HG02678 (cell line): ENCODE results near the gene MRPL12.
A peak's percentile ranks its signal among the peaks of the same experiment; 100 is the strongest.

ENCODE experiments used
- ATAC-seq: cut with Tn5 transposase; IDR thresholded peaks from one replicate; pipeline ENCODE4 v1.9.1; 2021; ENCODE audit warnings: mild to moderate bottlenecking, moderate library complexity; ENCODE audit not compliant: unreplicated experiment

The MRPL12 gene

DNA sequence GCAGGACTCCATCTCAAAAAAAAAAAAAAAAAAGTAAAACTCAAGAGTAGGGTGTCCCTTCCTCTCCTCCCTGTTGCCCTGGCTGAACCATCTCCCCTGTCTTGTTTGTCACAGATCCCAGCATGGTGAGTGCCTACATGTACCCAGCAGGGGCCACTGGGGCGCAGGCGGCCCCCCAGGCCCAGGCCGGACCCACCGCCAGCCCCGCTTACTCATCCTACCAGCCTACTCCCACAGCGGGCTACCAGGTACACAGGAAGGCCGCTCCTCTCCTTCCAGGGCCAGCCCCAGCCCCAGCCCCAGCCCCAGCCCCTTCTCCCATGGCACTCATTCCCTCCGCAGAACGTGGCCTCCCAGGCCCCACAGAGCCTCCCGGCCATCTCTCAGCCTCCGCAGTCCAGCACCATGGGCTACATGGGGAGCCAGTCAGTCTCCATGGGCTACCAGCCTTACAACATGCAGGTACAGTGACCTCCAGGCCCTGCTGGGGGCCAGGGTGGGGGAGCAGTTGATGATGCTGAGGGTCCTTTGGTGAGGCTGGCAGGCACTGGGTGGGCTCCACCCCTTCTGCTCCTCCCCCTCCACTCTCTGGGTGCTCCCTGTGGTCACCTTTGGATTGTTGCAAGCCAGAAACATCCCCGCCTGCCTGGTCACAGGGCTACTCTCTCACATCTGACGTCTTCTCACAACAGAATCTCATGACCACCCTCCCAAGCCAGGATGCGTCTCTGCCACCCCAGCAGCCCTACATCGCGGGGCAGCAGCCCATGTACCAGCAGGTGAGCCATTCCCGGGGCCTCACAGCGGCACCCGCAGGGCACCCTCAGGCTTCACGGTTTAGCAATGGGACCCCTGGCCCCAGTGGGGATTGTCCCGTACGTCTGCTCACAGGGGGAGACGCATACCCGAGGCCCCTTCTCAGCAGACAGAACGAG lies 2.5 kb upstream of the MRPL12 start:
- ATAC-seq, result no peak

DNA sequence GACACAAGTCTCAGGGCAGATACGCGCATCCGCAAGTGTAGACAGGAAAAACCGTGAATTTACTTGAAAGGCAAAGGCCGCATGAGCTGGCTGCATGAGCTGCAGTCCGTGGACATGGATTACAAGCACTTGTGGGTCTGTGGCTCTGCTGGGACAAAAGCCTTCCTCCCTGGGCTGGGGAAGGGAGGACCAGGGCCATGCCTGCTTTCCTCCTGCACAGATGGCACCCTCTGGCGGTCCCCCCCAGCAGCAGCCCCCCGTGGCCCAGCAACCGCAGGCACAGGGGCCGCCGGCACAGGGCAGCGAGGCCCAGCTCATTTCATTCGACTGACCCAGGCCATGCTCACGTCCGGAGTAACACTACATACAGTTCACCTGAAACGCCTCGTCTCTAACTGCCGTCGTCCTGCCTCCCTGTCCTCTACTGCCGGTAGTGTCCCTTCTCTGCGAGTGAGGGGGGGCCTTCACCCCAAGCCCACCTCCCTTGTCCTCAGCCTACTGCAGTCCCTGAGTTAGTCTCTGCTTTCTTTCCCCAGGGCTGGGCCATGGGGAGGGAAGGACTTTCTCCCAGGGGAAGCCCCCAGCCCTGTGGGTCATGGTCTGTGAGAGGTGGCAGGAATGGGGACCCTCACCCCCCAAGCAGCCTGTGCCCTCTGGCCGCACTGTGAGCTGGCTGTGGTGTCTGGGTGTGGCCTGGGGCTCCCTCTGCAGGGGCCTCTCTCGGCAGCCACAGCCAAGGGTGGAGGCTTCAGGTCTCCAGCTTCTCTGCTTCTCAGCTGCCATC lies 1.7 kb upstream of the MRPL12 start:
- ATAC-seq, result no peak

DNA sequence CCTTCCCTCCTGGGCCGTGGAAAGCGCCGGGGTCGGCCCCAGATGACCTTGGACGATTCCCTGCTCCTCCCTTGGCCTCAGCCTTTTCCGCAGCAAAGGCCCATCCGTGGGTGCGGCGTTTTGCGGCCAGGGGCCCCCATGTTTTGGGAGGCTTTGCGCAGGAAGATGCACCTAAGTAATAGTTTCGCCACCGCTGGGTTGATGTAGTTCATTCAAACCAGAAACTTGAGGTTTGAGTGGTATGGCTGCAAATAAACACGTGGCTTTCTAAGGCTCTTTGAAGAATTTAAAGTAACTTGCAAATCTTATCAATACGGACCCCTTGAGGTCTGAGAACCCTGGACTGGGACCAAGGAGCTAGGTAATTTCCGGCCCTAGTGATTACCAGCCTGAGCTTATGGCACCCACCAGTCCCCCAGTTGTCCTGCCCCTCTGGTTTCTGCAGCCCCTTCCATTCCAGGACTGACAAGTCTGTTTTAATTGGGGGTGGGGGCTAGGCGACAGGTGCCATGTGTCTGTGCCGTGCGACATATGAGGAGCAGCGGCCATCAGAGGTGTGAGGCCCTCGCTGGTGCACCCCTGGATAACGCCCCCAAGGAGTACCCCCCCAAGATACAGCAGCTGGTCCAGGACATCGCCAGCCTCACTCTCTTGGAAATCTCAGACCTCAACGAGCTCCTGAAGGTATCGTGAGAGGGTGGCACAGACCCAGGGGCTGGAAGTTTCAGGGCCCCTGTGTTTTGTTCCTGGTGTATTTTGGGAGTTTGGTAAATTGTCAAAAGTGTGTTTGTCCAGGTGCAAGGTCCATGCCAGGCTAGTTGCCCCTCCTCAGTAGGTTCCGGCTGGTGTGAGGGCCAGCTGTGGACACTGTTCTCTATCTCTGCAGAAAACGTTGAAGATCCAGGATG lies 834 bp downstream of the MRPL12 start:
- no peak for ATAC-seq

DNA sequence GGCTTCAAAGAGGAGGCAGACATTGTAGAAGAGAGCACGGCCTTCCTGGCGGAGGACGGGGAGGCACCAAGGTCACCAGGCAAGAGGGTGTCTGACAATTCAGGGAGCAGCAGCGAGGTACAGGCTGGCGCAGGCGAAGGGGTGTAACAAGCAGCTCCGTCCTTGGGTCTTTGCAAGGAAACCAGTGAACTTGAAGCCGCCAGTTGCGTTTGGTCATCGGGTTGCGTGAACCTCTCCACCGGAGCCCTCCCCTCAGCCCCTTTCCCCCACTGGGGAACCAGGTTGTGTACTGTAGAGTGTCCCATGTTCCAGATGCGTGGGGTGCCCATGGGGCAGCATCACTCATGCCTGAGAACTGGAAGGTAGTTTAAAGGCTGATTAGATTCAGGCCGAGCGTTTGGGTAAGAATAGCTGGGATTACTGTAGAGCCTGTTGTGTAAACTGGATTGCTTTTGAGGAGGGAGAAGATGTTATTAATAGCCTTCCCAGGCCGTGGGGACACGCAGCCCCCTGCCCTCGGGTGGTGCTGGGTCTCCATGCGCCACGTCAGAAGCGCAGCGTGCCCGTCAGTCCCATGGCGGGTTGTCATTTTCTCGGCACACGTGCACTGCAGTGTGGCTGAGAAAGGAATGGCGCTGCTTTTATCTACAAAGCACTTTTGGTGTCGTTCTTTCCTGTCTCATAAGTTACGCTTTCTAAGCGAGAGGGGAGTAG lies 2.5 kb downstream of the MRPL12 start:
- no peak for ATAC-seq

DNA sequence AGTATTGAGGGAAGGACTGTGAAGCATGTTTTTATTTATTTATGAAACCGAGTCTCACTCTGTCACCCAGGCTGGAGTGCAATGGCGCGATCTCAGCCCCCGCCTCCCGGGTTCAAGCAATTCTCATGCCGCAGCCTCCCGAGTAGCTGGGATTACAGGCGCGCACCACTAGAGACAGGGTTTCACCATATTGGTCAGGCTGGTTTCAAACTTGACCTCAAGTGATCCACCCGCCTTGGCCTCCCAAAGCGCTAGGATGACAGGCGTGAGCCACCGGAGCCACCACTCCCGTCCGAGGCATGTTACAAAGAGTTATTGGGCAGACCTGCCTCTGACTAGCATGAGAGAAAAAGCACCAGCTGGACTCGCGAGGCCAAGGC lies 3.1 kb downstream of the MRPL12 start:
- no peak for ATAC-seq

DNA sequence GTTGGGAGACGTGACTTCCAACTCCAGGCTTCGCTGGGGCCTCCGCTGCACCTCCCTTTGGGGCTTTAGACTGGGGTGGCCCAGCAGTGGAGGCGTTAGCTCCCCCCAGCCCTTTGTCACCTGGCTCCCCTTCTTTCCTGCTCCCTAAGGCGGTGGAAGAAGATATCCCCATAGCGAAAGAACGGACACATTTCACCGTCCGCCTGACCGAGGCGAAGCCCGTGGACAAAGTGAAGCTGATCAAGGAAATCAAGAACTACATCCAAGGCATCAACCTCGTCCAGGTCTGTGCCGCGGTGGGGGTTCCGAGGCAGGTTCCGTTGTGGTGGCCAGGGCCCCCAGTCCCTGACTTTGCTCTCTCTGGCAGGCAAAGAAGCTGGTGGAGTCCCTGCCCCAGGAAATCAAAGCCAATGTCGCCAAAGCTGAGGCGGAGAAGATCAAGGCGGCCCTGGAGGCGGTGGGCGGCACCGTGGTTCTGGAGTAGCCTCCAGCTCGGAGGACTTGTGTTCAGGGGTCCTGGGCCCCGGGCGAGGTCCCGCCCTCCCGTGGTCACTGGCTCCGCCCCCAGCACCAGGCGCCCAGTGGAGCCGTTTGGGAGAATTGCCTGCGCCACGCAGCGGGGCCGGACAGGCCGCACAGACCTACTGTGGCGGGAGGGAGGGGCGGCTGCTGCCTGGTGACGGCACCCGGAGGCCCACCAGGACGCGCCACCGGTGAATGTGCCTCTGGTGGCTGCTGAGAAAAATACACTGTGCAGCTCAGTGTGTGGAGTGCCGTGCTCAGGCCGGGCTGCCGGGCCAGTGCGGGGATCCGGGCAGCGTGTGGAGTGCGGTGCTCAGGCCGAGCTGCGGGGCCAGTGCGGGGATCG lies 3.8 kb downstream of the MRPL12 start:
- ATAC-seq, result no peak

DNA sequence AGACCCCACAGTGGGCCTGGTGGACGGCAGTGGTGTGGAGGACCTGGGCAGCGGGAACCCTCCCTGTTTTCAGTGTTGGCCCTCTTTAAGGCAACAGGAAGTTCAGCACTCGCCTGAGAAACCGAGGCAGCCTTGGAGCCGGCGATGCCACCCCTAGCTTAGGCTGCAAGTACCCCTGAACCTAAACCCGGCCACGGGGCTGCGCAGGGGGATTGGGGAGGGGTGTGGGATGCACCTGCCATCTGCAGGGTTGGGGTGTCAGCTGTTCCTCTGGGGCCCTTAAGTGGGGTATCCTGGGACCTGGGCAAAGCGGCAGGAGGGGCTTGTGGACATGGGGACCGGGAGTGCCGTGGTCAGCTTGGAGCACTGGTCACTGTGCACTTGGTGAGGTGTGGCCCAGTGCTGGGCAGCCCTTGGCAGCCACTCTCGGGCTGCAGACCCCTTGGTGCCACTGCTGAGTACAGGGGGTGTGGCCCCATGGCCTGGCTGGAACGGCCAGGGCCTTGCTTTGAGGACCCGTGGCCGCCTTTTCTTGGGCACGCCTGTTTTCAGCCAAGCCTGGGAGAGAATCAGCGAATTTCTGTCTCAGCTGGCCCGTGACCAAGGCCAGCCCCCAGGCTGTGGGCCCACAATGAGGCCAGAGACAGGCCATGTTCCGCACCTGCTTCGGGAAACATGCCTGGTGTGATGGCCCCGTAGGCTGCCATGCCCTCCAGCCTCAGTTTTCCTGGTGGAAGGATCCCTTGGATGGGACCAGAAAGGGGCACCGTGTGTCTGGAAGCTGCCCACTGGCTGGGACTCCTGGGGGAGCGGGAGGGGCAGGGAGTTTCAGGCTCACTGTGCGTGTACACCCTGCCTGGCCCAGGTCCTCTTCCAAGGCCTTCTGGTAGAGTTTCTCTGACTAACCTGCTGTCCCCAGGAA lies 4.8 kb downstream of the MRPL12 start:
- ATAC-seq, result no peak

DNA sequence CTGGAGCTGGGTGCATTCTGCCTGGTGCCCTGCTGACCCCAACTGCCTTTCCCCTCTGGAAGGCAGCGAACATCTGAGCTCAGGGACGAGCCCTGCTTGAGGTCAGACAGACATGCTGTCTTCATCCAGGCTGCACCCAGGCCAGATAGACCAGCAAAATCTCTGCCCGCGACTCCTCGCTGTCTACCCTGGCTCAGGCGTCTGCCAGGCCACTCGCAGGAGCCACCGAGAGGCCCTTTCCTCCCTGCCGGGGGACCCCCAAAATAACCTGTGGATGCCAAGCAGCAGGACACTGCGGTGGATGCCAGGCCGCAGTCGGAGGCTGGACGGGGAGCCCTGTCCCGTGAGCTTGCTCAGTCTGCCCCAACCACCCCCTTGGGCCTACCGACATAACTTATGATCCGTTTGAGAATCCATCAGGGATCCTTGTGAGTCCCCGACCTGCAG lies 5.6 kb downstream of the MRPL12 start:
- ATAC-seq, result no peak

DNA sequence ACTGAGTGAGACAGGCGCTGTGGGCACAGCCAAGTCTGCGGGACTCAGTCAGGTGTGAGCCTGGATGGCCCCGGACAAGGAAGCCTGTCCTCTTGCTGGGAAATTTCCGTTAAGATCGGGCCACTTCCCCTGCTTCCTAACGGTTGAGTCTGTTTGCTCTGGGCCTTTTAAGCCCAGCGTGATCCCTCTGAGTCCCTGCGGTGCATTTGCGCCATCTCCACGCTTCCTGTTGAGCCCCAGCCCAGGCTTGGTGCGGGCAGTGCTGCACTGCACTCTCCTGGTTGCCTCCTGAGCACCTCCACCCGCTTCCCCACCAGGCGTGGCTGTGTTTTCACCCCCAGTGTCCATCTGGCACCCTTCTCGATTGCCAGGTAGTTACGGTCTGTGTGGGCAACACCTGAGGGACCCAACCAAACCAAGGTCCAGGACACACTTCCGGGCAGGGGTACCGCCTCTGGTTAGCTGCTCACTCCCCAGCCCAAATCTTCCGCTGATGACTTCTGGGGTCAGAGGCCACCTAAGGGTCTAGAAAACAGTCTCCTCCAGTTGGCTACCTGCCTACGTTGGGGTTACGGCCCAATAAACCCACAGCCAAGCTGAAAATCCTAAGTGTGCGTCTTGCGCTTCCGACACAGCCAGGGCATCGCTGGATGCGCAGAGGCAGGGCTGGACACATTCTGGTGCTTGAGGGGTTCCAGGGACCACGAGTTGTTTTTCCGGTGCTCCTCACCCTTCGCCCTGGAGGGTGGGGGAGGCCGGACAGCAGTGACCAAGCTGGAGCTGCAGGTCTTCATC lies 7.5 kb downstream of the MRPL12 start:
- ATAC-seq, result no peak

DNA sequence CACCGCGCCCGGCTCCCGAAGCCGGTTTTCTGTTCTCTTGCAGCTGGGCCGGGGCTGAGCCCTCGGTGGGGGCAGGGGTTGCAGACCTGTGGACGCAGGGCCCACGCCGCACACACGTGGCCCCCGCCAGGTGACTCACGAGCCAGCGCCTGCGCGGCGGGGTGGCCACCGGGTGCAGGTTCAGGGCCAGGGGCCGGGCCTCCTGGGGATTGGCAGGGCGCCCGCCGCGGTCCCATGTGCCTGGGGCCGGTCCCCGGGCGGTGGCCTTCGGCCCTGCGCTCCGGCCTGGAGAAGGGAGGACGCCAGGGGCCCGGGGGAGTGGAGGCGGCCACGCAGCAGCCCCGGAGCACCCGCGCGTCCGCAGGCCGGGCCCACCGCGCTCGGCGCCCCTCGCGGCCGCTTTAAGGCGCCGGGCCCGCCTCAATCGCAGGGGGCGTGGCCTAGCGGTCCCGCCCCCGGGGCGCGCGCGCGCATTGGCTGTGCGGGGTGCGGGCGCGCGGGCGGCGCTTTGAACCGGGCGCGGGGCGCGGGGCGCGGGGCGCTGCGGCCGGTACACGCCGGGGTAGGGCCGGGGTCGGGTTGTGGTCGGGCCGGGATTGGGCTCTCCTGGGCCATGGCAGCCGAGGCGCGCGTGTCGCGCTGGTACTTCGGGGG lies 8.8 kb downstream of the MRPL12 start, which contains the start of gene SLC25A10:
Gene SLC25A10, plus strand, starts transcription at position 471 of the 654 bp plus-strand sequence. Its CDS starts 143 bp downstream, at position 614.
- ATAC-seq, result peak; percentile 69

DNA sequence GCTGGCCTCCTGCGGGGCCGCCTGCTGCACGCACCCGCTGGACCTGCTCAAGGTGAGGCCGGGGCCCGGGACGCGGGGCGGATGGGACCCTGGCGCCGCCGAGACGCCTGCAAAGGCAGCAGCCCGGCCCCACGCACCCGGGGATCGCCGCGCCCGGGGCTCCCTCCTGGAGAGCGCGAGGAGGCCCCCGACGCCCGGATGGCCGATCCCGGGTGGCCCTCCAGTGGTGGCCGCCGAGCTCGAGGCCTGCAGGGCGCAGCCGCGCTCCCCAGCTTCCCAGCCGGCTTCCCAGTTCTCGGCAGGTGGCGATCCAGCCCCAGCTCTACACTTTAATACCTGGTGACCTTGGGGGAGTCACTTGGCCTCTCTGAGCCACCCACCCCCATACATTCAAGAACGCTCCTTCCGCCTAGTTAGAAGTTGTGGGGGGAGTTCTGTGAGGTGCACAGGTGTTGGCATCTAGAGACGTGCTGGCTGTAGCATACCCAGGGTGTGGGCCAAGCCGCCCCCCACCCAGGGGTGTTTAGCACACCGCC lies 9.4 kb downstream of the MRPL12 start:
- no peak for ATAC-seq

DNA sequence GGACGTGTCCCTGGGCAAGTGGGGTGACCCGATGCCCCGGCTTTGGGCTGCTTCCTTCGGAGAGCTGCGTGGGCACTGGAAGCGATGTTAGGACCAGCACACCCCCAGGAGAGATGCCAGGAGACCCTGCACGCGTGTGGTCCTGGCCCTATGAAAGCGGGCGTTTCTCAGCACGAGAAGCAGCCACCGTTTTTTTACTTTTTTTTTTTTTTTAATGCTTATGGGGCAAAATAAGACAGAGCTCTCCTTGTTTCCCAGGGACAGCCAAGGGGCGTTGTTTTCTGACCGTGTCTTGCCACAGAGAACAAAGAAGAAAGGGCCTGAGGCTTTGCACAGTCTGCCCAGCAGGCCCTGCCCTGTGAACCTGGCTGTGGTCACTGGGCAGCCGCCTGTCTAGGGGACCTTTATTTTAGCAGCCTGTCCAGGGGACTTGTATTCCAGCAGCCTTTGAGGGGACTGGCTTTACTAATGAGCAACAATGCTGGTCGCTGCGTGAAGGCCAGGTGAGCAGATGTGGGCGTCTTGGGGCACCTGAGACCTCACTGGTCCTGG lies 9.9 kb downstream of the MRPL12 start:
- ATAC-seq, result no peak

DNA sequence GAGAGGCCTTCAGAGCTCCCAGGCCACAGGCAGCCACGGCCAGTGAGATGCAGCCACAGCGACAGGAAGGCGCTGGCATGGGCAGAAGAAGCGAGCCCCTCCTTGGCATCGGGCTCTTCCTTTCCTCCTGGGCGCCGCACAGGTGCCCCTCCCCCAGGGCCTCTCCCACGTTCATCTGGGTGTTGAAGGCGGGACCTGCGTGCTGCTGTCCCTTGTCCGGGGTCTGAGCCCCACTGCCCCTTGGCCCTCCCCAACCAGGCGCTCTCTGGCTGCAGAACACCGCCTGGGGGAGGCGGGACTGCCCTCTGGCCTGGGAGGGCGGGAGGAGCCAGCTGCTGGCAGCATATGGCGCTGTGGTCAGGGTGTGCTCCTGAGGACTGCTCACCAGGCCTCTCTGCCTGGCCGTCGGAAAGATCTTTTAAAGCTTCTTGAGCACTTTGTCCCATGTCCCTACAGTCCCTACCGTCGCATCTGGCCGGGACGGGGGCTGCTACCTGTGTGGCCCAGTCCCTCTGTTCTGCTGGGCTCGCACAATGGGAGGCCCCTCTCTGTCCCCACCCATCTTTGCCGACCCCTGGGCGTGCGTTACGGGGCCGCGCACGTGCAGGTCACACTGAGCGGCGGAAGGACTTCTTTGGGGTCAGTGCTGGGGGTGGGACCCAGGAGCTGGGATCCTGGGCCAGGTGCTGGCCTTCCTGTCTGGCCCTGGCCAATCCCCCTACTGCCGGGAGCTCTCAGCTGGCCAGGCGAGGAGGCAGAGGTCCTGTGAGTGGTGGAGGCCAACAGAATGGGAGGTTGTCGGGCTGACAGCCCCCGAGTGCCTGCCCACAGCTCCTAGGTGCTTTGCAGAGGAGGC lies 10.6 kb downstream of the MRPL12 start:
- ATAC-seq, result no peak

DNA sequence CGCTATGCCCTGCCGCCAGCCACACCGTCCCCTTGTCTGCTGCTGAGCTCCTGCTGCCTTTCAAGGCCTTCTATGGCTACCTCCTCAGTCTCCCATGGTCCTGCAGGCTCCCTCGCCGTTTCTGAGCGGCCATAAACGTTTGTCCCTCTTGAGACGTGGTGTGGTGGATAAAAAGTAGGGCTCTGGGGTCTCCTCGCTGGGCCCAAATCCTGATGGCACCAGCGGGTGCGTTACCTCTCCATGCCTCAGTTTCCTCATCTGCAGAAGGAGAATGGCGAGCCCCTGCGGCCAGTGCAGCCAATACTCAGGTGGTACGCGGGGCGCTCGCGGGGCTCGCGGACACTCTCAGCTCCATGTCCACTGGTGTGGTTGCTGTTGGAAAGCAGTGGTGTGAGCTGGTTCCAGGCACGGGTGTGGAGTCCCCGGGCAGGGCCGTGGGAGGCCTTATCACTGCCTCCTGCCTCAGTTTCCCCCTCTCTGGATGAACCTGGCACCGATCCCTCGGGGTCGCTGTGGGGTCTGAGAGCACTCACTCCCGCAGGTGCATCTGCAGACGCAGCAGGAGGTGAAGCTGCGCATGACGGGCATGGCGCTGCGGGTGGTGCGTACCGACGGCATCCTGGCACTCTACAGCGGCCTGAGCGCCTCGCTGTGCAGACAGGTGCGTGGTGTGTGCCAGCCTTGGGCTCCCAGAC lies 11.4 kb downstream of the MRPL12 start:
- ATAC-seq, result no peak
